PC-9 (cell line): Measurements from ENCODE around the gene FAM83G. TPM values are rescaled to one million over a fixed set of nuclear protein-coding genes. Genes with fewer than 3 reads are reported as not detected.
"Not testable (repeated sequence)": the region's sequence is repeated elsewhere in the genome, so short reads cannot be mapped to it uniquely, and the experiment has no call there.

Experiments used
- BruUV-seq: library from RNA; stranded (reverse); fragments of 400-500 nt; replicated peaks from 2 replicates; lab custom pipeline; 2021; lab: Mats Ljungman, UMichigan
- CTCF ChIA-PET: fragments of 300-600 bp; sonication (Branson Sonifier 250); formaldehyde crosslinking; loops from one replicate; lab custom pipeline; 2022; ENCODE audit warnings: antibody characterized with exemption; lab: Charles Lee
- POLR2A ChIA-PET: fragments of 300-600 bp; sonication (Branson Sonifier 250); formaldehyde crosslinking; loops from one replicate; lab custom pipeline; 2022; ENCODE audit warnings: antibody characterized with exemption; ENCODE audit not compliant: unreplicated experiment; lab: Charles Lee
- DNase-seq, 2 experiments: peaks; one replicate each; pipeline versions ENCODE4 v3.0.0 to v3.0.0-alpha.2; 2015 to 2022; ENCODE audit warnings: mixed read lengths in 1 of 2
- H2AFZ ChIP-seq: fragments of 200-600 bp; sonication (generic); 2 replicates; pipeline ENCODE4 v1.8.1; 2017; ENCODE audit warnings: antibody characterized with exemption
- H3F3A ChIP-seq: fragments of 200-600 bp; sonication (generic); 2 replicates; pipeline ENCODE4 v1.8.1; 2017; ENCODE audit warnings: antibody characterized with exemption, mild to moderate bottlenecking, low read depth; ENCODE audit not compliant: insufficient read depth
- H3K27ac ChIP-seq: fragments of 200-600 bp; sonication (generic); 2 replicates; pipeline ENCODE4 v1.6.1; 2016; ENCODE audit warnings: mixed run types
- H3K27me3 ChIP-seq: fragments of 200-600 bp; sonication (generic); 2 replicates; pipeline ENCODE4 v1.6.1; 2016; ENCODE audit warnings: low read depth, mixed run types; ENCODE audit not compliant: insufficient read depth
- H3K36me3 ChIP-seq: fragments of 200-600 bp; sonication (generic); 2 replicates; pipeline ENCODE4 v1.6.1; 2016; ENCODE audit warnings: low read depth, mixed run types
- H3K4me1 ChIP-seq: fragments of 200-600 bp; sonication (generic); replicated peaks from 2 replicates; pipeline ENCODE4 v1.6.1; 2016; ENCODE audit warnings: mixed run types; ENCODE audit not compliant: insufficient read depth
- H3K4me2 ChIP-seq: fragments of 200-600 bp; sonication (generic); 2 replicates; pipeline ENCODE4 v1.6.1; 2017; ENCODE audit warnings: mixed run types
- H3K4me3 ChIP-seq: fragments of 200-600 bp; sonication (generic); 2 replicates; pipeline ENCODE4 v1.6.1; 2016; ENCODE audit warnings: mixed run types
- H3K79me2 ChIP-seq: fragments of 200-600 bp; sonication (generic); 2 replicates; pipeline ENCODE4 v1.6.1; 2017; ENCODE audit warnings: low read depth, mixed run types
- H3K9me2 ChIP-seq: fragments of 200-600 bp; sonication (generic); 2 replicates; pipeline ENCODE4 v1.8.1; 2017; ENCODE audit warnings: mild to moderate bottlenecking; ENCODE audit not compliant: insufficient read depth
- H3K9me3 ChIP-seq: fragments of 200-600 bp; sonication (generic); 2 replicates; pipeline ENCODE4 v1.8.1; 2016; ENCODE audit warnings: low read depth; ENCODE audit not compliant: insufficient read depth
- H4K20me1 ChIP-seq: fragments of 200-600 bp; sonication (generic); 2 replicates; pipeline ENCODE4 v1.8.1; 2017; ENCODE audit not compliant: insufficient read depth
- intact Hi-C: fragments of 100-400 bp; cut with micrococcal nuclease; formaldehyde crosslinking; loops from one replicate; pipeline ENCODE4 v1.10.0; 2022; ENCODE audit not compliant: unreplicated experiment
- total RNA-seq: library from RNA; stranded (reverse); gene quantifications from 2 replicates; pipeline ENCODE4 v1.2.3, GENCODE V29; 2021
- TF ChIP-seq, protein P1 (sequence below): fragments of 200-600 bp; sonication (generic); conservative IDR thresholded peaks from 2 replicates; pipeline ENCODE4 v1.6.1; 2017; ENCODE audit warnings: mixed run types, antibody characterized with exemption, mild to moderate bottlenecking, moderate library complexity

Gene FAM83G
- total RNA-seq, 1 experiment from 2014 or later, result 30.2 TPM

- H3K9me2 ChIP-seq, H3K9me3 ChIP-seq, H3K4me3 ChIP-seq, H2AFZ ChIP-seq, POLR2A ChIA-PET, H3K27me3 ChIP-seq, intact Hi-C loops, DNase-seq, H3K79me2 ChIP-seq, H3K27ac ChIP-seq, H3F3A ChIP-seq, BruUV-seq, H3K36me3 ChIP-seq, H3K4me1 ChIP-seq, H4K20me1 ChIP-seq, CTCF ChIA-PET: not testable (repeated sequence)
- H3K4me2 ChIP-seq, result peak overlapping the region; percentile 58; the same call in 1 of the 2 replicates
These were observed 27.9 kb upstream of the FAM83G start for GRCh38 chr17:19032377-19032988.

- not testable (repeated sequence) for H3K27ac ChIP-seq
These were observed 27.2 kb upstream of the FAM83G start for GRCh38 chr17:19031729-19032128.

DNA sequence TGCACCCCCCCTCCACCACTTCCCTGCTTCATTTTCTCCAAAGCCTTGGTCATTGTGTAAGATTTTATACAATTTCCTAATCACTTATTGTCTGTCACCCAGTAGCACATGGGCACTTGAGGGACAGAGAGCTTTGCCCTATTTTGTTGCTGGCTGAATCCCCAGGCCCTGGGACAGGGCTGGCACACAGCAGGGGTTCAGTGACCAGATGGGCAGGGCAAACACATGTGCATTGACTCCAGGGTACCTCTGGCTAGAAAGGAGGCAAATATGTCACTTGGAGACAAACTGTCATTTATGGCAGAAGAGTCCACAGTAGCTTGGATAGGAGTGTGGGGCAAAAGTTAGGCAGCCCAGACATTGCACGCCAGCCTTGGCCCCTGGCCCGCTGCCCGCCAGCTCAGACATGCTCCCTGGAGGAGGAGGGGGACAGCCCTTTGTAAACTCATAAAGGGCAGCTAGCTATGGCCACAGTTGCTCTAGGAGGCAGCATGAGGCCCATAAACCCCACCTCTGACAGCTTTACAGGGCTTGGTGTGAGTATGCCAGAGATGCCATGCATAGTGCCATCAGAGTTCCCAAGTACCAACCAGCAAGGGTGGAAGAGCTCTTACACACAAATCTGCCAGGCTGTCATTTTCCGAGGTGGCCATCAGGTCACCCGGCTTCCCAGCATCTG lies 26.3 kb upstream of the FAM83G start:
- H3K4me2 ChIP-seq, H4K20me1 ChIP-seq, H3K4me1 ChIP-seq, H3K27ac ChIP-seq, H2AFZ ChIP-seq, H3K27me3 ChIP-seq, H3F3A ChIP-seq, intact Hi-C loops, CTCF ChIA-PET, H3K36me3 ChIP-seq, H3K9me3 ChIP-seq, BruUV-seq, POLR2A ChIA-PET, H3K79me2 ChIP-seq, H3K4me3 ChIP-seq, H3K9me2 ChIP-seq, DNase-seq: not testable (repeated sequence)

More at GRCh38 chr17:19031729-19032128, 27.2 kb upstream of the FAM83G start:
- H2AFZ ChIP-seq, intact Hi-C loops, POLR2A ChIA-PET, H4K20me1 ChIP-seq, H3K27me3 ChIP-seq, H3F3A ChIP-seq, BruUV-seq, H3K79me2 ChIP-seq, H3K4me1 ChIP-seq, H3K36me3 ChIP-seq, H3K9me3 ChIP-seq, H3K4me3 ChIP-seq, H3K9me2 ChIP-seq, CTCF ChIA-PET: not testable (repeated sequence)
- peak overlapping the region; percentile 58; the same call in 1 of the 2 replicates for H3K4me2 ChIP-seq
- TF ChIP-seq, protein P1, sequence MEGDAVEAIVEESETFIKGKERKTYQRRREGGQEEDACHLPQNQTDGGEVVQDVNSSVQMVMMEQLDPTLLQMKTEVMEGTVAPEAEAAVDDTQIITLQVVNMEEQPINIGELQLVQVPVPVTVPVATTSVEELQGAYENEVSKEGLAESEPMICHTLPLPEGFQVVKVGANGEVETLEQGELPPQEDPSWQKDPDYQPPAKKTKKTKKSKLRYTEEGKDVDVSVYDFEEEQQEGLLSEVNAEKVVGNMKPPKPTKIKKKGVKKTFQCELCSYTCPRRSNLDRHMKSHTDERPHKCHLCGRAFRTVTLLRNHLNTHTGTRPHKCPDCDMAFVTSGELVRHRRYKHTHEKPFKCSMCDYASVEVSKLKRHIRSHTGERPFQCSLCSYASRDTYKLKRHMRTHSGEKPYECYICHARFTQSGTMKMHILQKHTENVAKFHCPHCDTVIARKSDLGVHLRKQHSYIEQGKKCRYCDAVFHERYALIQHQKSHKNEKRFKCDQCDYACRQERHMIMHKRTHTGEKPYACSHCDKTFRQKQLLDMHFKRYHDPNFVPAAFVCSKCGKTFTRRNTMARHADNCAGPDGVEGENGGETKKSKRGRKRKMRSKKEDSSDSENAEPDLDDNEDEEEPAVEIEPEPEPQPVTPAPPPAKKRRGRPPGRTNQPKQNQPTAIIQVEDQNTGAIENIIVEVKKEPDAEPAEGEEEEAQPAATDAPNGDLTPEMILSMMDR, result peak; percentile 66
- DNase-seq, result peak in 1 of 2 experiments; percentile 89

DNA sequence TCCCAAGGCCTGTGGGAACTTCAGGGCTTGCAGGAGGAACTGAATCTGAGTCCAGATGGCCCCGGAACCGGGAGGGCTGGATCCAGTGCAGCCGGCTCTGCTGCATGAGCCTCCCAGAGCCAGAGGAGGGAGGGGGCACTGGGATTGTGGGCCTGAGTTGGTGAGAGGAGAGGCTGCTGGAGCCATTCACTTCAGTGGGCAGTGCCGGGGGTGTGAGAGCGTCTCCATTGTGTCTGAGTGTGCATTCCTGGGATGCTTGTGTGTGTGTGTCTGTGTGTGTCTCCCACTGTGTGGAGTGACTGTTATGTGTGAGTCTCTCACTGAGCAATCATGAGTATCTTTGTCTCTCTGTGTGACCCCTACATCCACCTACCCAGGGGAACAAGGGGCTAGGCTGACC lies 25.2 kb upstream of the FAM83G start:
- H3K27me3 ChIP-seq, BruUV-seq, intact Hi-C loops, H3F3A ChIP-seq, H3K9me3 ChIP-seq, H4K20me1 ChIP-seq, H3K27ac ChIP-seq, CTCF ChIA-PET, H3K4me3 ChIP-seq, H2AFZ ChIP-seq, H3K9me2 ChIP-seq, POLR2A ChIA-PET, H3K36me3 ChIP-seq, H3K4me1 ChIP-seq, H3K79me2 ChIP-seq: not testable (repeated sequence)
- DNase-seq, result peak in 1 of 2 experiments; percentile 51
- peak overlapping the region; percentile 34; the same call in 1 of the 2 replicates for H3K4me2 ChIP-seq

DNA sequence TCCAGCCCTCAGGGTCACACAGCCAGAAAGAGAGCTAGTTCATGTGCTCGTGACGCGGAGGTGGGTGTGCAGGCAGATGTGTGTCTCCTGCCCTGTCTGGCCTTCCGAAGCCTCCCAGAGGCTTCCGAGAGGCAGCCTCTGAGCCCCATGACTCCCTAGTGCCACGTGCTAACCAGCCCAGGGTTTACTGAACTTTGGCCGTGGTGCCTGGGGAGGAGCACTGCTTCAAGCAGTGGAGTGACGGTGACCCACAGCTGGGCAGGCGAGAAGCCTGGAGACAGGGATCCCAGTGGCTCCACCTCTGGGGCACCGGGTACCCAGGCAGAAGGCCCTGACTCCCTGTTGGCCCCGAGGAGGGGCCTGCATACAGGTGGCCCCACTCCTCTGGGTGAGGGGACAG lies 24.1 kb upstream of the FAM83G start:
- H3K27me3 ChIP-seq, H3K4me2 ChIP-seq, H3K79me2 ChIP-seq, H2AFZ ChIP-seq, H3K27ac ChIP-seq, DNase-seq, H3K9me3 ChIP-seq, BruUV-seq, H3K9me2 ChIP-seq, H3F3A ChIP-seq, CTCF ChIA-PET, intact Hi-C loops, POLR2A ChIA-PET, H4K20me1 ChIP-seq, H3K36me3 ChIP-seq, H3K4me3 ChIP-seq, H3K4me1 ChIP-seq: not testable (repeated sequence)
